ENCODE measurements around the gene EPHA5.

The EPHA5 gene

DNA sequence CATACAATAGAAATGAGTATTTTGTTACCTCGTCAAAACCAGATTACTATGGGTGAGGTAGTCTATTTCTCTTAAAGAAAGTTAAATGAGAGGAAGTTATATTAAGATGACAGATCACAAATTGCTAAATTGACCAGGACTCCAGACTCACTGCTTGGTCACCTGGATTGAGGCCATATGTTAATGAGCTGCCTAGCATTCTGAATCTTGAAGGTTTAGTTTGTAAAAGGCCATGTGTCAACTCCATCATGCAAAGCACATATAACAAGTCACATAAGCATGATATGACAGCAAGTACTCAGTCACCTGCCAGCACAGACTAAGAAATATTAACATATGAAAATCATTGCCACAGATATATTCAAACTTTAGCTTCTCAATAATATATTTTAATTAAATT, 72.6 kb downstream of the EPHA5 start:
- ATAC-seq (replicated peaks) = no peak
- H3K9me3 Mint-ChIP-seq = peaks cover 0 to 3% of the 10 kb centered on the region in 2 donors
- H3K27ac Mint-ChIP-seq = no peak overlapping the region
- H3K4me3 Mint-ChIP-seq = no peak overlapping the region
- peaks cover 3% of the 10 kb centered on the region for H3K36me3 Mint-ChIP-seq (ENCODE audit: insufficient read depth)
- H3K4me1 Mint-ChIP-seq (ENCODE audit: low read depth in 2 of 2) = no peaks in the 10 kb centered on the region
- no peaks in the 10 kb centered on the region for H3K27me3 Mint-ChIP-seq
- no peak for DNase-seq

DNA sequence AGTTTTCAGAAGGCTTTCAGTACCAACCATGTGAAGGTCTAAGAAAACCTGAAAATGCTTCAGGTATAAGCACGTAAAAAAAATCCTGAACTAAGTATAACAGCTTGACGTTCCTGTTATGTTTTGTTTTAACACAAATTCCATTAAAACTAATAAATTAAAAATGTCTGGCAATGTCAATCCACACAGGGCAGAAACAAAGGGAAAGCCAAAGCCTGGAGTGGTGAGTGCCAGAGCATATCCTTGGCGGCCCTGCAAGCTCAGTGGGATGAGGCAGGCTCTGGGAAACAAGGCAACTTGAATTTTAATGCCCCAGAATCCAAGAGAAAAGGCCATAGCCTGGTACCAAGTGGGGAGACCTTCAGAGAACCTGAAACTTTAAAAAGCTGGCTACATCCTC, 78.2 kb downstream of the EPHA5 start:
- ATAC-seq (replicated peaks) (no peak), DNase-seq (no peak)
- peaks cover 6 to 13% of the 10 kb centered on the region in 2 donors for H3K9me3 Mint-ChIP-seq
- H3K36me3 Mint-ChIP-seq (ENCODE audit: insufficient read depth) = peaks cover 3% of the 10 kb centered on the region
- H3K27me3 Mint-ChIP-seq = no peaks in the 10 kb centered on the region
- no peak overlapping the region for H3K4me3 Mint-ChIP-seq
- no peak overlapping the region for H3K27ac Mint-ChIP-seq
- H3K4me1 Mint-ChIP-seq (ENCODE audit: low read depth in 2 of 2) = no peaks in the 10 kb centered on the region

- Mint-ChIP-seq H3K9me3 (peaks cover 6 to 13% of the 10 kb centered on the region in 2 donors), H3K4me1 (ENCODE audit: low read depth in 2 of 2) (no peaks in the 10 kb centered on the region), H3K36me3 (ENCODE audit: insufficient read depth) (peaks cover 1% of the 10 kb centered on the region), H3K4me3 (no peak overlapping the region), H3K27me3 (no peaks in the 10 kb centered on the region), H3K27ac (no peak overlapping the region)
- ATAC-seq (replicated peaks) = no peak
- DNase-seq = no peak
Measured at GRCh38 chr4:65589921-65590320, 80.4 kb downstream of the EPHA5 start.

DNA sequence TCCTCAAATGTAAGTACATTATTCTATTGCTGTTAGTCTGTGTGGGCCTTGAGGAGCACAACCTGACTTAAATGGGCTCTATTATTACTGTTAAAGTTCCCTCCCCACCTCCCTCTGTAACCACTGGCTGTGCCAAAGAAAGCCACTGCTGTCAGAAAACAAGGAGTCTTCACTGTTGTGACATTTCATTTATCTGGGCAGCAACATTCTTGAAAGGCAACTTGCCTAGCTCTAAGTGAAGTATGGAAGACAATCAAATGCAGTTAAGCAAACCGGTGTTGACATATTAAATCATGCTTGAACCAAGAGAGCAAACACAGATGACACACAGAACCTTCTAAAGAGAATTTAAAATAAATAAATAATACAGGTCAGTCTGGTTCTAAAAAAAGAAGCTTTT, 81.0 kb downstream of the EPHA5 start:
- Mint-ChIP-seq H3K27me3 (no peaks in the 10 kb centered on the region), H3K4me1 (ENCODE audit: low read depth in 2 of 2) (no peaks in the 10 kb centered on the region), H3K4me3 (no peak overlapping the region), H3K27ac (no peak overlapping the region), H3K36me3 (ENCODE audit: insufficient read depth) (no peaks in the 10 kb centered on the region), H3K9me3 (peaks cover 6 to 13% of the 10 kb centered on the region in 2 donors)
- ATAC-seq (replicated peaks) (no peak), DNase-seq (no peak)

GRCh38 chr4:65580551-65580950, 89.7 kb downstream of the EPHA5 start:
- Mint-ChIP-seq H3K36me3 (ENCODE audit: insufficient read depth) (no peaks in the 10 kb centered on the region), H3K9me3 (peaks cover 5 to 6% of the 10 kb centered on the region in 2 donors), H3K27ac (no peak overlapping the region), H3K4me1 (ENCODE audit: low read depth in 2 of 2) (no peaks in the 10 kb centered on the region), H3K4me3 (no peak overlapping the region), H3K27me3 (no peaks in the 10 kb centered on the region)
- no peak for ATAC-seq (replicated peaks)
- DNase-seq = no peak

DNA sequence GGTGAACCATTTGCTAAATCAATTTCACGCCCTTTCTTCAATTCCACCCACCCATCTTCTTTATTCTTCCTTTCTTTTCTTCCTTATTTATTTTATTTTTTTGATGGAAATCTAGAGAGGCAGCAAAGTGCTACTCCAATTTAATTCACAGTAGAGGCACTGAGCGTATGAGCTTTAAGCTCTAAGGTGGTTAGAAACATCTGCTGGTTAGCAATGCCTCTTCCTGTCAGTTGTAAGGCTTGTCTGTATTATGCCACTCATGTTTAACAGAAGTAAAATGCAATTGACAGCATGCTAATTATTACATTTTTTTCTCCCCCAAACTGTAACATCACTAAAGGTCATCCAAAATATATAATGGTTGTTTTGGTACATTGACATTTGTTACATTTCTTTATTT, 103.8 kb downstream of the EPHA5 start:
- ATAC-seq (replicated peaks) (no peak), DNase-seq (no peak)
- H3K9me3 Mint-ChIP-seq = no peaks in the 10 kb centered on the region
- H3K27me3 Mint-ChIP-seq = no peaks in the 10 kb centered on the region
- H3K4me1 Mint-ChIP-seq (ENCODE audit: low read depth in 2 of 2) = no peaks in the 10 kb centered on the region
- no peaks in the 10 kb centered on the region for H3K36me3 Mint-ChIP-seq (ENCODE audit: insufficient read depth)
- H3K4me3 Mint-ChIP-seq = no peak overlapping the region
- no peak overlapping the region for H3K27ac Mint-ChIP-seq

GRCh38 chr4:65561164-65561563, 109.1 kb downstream of the EPHA5 start:
- Mint-ChIP-seq H3K27me3 (no peaks in the 10 kb centered on the region), H3K27ac (no peak overlapping the region), H3K9me3 (peaks cover 0 to 2% of the 10 kb centered on the region in 2 donors), H3K4me3 (no peak overlapping the region), H3K36me3 (ENCODE audit: insufficient read depth) (no peaks in the 10 kb centered on the region), H3K4me1 (ENCODE audit: low read depth in 2 of 2) (no peaks in the 10 kb centered on the region)
- DNase-seq (no peak), ATAC-seq (replicated peaks) (no peak)

DNA sequence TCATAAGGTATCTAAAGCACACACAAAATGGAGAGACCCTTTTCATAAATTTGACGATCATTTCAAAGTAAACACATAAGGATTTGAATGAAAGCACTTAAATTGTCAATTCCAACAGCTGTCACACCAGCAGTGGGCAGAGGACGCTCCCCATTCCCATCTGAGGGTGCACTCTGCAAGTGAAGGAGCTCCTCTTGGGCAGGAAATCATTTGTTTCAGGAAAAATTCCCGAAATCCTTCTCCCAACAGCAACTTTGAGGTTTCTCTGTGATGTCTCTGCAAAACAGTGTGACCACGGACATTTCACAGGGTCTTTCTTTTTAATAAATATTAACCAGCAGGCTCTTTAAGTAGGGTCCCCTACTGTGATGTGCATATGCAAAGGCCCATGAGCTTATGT, 111.0 kb downstream of the EPHA5 start:
- H3K36me3 Mint-ChIP-seq (ENCODE audit: insufficient read depth) = no peaks in the 10 kb centered on the region
- no peaks in the 10 kb centered on the region for H3K4me1 Mint-ChIP-seq (ENCODE audit: low read depth in 2 of 2)
- no peak overlapping the region for H3K4me3 Mint-ChIP-seq
- no peak overlapping the region for H3K27ac Mint-ChIP-seq
- DNase-seq (no peak), ATAC-seq (replicated peaks) (no peak)
- H3K9me3 Mint-ChIP-seq = peaks cover 0 to 2% of the 10 kb centered on the region in 2 donors
- H3K27me3 Mint-ChIP-seq = no peaks in the 10 kb centered on the region

GRCh38 chr4:65552057-65552456, 118.2 kb downstream of the EPHA5 start:
- ATAC-seq (replicated peaks) (no peak), DNase-seq (no peak)
- H3K36me3 Mint-ChIP-seq (ENCODE audit: insufficient read depth) = no peaks in the 10 kb centered on the region
- no peak overlapping the region for H3K27ac Mint-ChIP-seq
- H3K4me3 Mint-ChIP-seq = no peak overlapping the region
- H3K4me1 Mint-ChIP-seq (ENCODE audit: low read depth in 2 of 2) = no peaks in the 10 kb centered on the region
- H3K9me3 Mint-ChIP-seq = peaks cover under 1 to 2% of the 10 kb centered on the region in 2 donors
- H3K27me3 Mint-ChIP-seq = no peaks in the 10 kb centered on the region

- DNase-seq = no peak
- Mint-ChIP-seq H3K9me3 (peaks cover 3 to 10% of the 10 kb centered on the region in 2 donors), H3K4me3 (no peak overlapping the region), H3K36me3 (ENCODE audit: insufficient read depth) (no peaks in the 10 kb centered on the region), H3K27me3 (no peaks in the 10 kb centered on the region), H3K27ac (no peak overlapping the region), H3K4me1 (ENCODE audit: low read depth in 2 of 2) (no peaks in the 10 kb centered on the region)
- ATAC-seq (replicated peaks) = no peak
Measured at GRCh38 chr4:65550500-65550899, 119.8 kb downstream of the EPHA5 start.

DNA sequence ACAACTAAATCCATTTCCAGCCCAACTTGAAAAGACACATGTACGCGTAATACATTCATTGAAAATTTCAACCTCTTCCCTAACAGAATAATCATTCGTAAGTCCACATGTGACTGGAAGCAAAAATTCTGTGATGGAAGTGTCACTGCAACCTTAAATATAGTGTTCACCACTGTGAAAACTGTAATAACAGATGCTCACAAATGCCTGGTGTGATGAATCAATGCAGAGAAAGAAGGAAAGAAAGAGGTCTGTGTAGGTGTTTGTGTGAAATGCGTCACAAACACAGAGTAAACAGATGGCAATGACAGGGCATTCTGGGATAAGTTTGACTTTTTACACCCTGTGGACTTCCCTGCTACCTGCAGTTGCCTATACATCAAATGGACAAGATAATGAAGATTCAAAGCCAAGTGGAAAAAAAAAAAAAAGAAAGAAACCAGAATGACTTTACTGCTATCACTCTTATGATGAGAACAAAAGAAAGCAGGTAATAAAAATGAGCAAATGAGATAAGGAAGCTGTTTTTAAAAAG, 123.3 kb downstream of the EPHA5 start:
- Mint-ChIP-seq H3K36me3 (ENCODE audit: insufficient read depth) (no peaks in the 10 kb centered on the region), H3K4me1 (ENCODE audit: low read depth in 2 of 2) (no peaks in the 10 kb centered on the region), H3K9me3 (peaks cover 6 to 20% of the 10 kb centered on the region in 2 donors), H3K27ac (no peak overlapping the region), H3K27me3 (no peaks in the 10 kb centered on the region), H3K4me3 (no peak overlapping the region)
- no peak for ATAC-seq (replicated peaks)
- no peak for DNase-seq

DNA sequence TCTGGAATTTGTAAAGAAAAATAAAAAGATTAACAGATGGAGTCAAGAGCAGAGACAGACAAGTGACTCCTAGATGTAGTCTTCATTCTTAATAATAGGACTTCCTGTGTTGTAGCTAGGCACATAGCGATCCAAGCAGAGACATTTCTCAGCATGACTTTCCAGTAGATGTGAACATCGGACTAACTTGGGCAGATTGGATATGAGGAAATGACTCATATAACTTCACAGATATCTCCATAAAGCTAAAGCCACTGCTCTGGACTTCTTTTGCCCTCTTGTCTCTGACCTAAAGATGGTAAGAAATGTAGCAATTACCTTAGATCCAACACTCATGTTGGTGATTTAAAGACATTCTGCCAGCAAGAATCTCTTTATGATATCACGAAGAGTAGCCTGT, 131.7 kb downstream of the EPHA5 start:
- ATAC-seq (replicated peaks) = no peak
- DNase-seq = no peak
- Mint-ChIP-seq H3K36me3 (ENCODE audit: insufficient read depth) (no peaks in the 10 kb centered on the region), H3K9me3 (peaks cover 7 to 16% of the 10 kb centered on the region in 2 donors), H3K4me3 (no peak overlapping the region), H3K4me1 (ENCODE audit: low read depth in 2 of 2) (no peaks in the 10 kb centered on the region), H3K27ac (no peak overlapping the region), H3K27me3 (no peaks in the 10 kb centered on the region)

DNA sequence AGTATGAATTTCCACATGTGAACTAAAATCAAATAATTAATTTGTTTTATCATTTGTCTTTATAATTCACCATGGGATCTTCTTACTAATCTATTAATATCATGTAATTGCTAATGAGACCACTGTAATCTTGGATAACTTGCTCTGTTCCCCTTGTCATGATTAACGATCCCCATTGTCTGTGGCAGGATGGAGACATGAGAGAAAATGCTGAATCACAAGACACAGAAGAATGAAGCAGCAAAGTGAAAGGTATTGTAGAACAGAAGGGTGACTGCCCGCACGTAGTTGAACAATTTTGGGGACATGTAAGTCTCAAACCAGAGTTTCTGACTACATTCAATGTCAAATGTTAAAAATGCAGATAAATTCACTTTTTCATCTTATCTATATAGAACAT, 135.2 kb downstream of the EPHA5 start:
- no peaks in the 10 kb centered on the region for H3K36me3 Mint-ChIP-seq (ENCODE audit: insufficient read depth)

DNA sequence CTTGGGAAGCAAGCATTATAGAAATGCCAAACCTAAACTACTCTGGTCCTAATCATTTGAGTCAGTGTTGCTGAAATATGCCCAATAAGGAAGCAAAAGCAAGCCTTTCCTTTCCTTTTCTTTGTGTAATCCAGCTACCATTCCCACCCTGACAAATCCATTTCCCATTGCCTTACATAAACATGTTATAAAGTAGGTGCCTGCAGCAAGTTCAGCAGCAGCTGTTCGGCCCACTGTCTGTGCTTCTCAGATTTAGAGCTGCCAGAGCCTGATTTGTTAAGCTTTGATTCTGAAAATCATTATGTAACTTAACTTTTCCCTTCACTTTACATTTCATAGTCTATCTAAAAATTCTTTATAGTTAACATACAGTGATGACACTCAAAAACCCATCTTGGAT, 148.6 kb downstream of the EPHA5 start:
- Mint-ChIP-seq H3K9me3 (peaks cover 0 to 4% of the 10 kb centered on the region in 2 donors), H3K4me1 (ENCODE audit: low read depth in 2 of 2) (no peaks in the 10 kb centered on the region), H3K4me3 (no peak overlapping the region), H3K27me3 (no peaks in the 10 kb centered on the region), H3K36me3 (ENCODE audit: insufficient read depth) (no peaks in the 10 kb centered on the region), H3K27ac (no peak overlapping the region)
- DNase-seq (no peak), ATAC-seq (replicated peaks) (no peak)

More for the DNA sequence above, 135.2 kb downstream of the EPHA5 start:
- no peak for ATAC-seq (replicated peaks)
- Mint-ChIP-seq H3K27me3 (no peaks in the 10 kb centered on the region), H3K9me3 (peaks cover 3 to 7% of the 10 kb centered on the region in 2 donors), H3K27ac (no peak overlapping the region), H3K4me3 (no peak overlapping the region), H3K4me1 (ENCODE audit: low read depth in 2 of 2) (no peaks in the 10 kb centered on the region)
- DNase-seq = no peak

DNA sequence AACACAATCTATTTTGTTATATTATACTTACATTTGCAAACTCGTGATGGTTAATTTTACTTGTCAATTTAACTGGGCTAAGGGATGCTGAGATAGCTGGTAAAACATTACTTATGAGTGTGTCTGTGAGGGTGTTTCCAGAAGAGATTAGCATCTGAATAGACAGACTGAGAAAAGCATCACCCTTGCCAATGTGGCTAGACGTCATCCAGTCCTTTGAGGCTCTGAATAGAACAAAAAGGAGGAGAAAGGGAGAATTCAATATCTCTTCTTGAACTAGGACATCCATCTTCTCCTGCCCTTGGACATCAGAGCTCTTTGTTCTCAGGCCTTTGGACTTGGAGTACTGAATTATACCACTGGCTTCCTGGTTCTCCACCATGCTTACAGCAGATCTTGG, 154.6 kb downstream of the EPHA5 start:
- Mint-ChIP-seq H3K36me3 (ENCODE audit: insufficient read depth) (no peaks in the 10 kb centered on the region), H3K4me3 (no peak overlapping the region), H3K4me1 (ENCODE audit: low read depth in 2 of 2) (no peaks in the 10 kb centered on the region), H3K27me3 (no peaks in the 10 kb centered on the region), H3K9me3 (peaks cover 0 to 4% of the 10 kb centered on the region in 2 donors), H3K27ac (no peak overlapping the region)
- ATAC-seq (replicated peaks) (no peak), DNase-seq (no peak)
